ENCODE results near the gene GRHL3. TPM values are rescaled to one million over a fixed set of nuclear protein-coding genes. Genes with fewer than 3 reads are reported as not detected.

Gene GRHL3
- total RNA-seq, 1 experiment from 2014 or later = 1.1 TPM

DNA sequence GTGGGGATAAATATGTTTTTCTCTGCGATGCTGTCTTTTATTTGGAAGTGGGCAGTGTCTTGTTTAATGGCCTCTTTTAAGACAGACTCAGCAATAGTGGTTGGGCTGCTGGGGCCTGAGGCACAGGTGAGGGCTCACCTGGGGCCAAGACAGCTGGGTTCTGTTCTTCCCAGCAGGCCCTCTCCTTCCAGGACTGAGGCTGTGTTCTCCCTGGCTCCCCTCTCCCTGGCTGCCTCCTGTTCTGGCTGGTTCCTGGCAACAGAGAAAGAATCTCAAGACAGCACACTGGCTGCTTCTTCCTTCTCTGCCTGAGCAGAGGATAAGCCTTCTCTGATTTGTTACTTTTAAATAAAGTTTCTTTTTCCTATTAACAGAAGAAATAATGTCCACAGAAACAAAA is 7.4 kb upstream of the GRHL3 start:
- Histone ChIP-seq H3K36me3 (ENCODE audit: low read depth) (no peaks in the 10 kb centered on the region), H3K27ac (no peak overlapping the region), H2AFZ (no peak overlapping the region), H3K79me2 (ENCODE audit: low read depth) (no peaks in the 10 kb centered on the region), H3K9me2 (ENCODE audit: insufficient read depth) (no peaks in the 10 kb centered on the region), H3K9me3 (ENCODE audit: insufficient read depth, low read depth) (no peaks in the 10 kb centered on the region), H3K4me2 (no peak overlapping the region), H3K4me1 (replicated peaks; ENCODE audit: insufficient read depth) (peaks cover 37% of the 10 kb centered on the region), H3F3A (ENCODE audit: insufficient read depth, low read depth) (peaks cover 13% of the 10 kb centered on the region), H3K4me3 (no peak overlapping the region), H3K27me3 (ENCODE audit: insufficient read depth, low read depth) (no peaks in the 10 kb centered on the region), H4K20me1 (ENCODE audit: insufficient read depth) (no peaks in the 10 kb centered on the region)
- no peak for DNase-seq
- ChIA-PET CTCF (no interaction called here), POLR2A (ENCODE audit: unreplicated experiment) (interaction anchor here (0.5 kb wide), 1 partner anchor 106 kb away, joined by 3 read pairs; no protein-coding TSS in a partner anchor)
- no peak for TF ChIP-seq EZH2 (IDR thresholded peaks at IDR 0.05; ENCODE audit: low read depth)
- TF ChIP-seq, protein P1, sequence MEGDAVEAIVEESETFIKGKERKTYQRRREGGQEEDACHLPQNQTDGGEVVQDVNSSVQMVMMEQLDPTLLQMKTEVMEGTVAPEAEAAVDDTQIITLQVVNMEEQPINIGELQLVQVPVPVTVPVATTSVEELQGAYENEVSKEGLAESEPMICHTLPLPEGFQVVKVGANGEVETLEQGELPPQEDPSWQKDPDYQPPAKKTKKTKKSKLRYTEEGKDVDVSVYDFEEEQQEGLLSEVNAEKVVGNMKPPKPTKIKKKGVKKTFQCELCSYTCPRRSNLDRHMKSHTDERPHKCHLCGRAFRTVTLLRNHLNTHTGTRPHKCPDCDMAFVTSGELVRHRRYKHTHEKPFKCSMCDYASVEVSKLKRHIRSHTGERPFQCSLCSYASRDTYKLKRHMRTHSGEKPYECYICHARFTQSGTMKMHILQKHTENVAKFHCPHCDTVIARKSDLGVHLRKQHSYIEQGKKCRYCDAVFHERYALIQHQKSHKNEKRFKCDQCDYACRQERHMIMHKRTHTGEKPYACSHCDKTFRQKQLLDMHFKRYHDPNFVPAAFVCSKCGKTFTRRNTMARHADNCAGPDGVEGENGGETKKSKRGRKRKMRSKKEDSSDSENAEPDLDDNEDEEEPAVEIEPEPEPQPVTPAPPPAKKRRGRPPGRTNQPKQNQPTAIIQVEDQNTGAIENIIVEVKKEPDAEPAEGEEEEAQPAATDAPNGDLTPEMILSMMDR (conservative IDR thresholded peaks at IDR 0.05) = no peak
- intact Hi-C loops (cut with micrococcal nuclease; ENCODE audit: unreplicated experiment) = no loop called here
- BruUV-seq (replicated peaks) = no TSS peak

DNA sequence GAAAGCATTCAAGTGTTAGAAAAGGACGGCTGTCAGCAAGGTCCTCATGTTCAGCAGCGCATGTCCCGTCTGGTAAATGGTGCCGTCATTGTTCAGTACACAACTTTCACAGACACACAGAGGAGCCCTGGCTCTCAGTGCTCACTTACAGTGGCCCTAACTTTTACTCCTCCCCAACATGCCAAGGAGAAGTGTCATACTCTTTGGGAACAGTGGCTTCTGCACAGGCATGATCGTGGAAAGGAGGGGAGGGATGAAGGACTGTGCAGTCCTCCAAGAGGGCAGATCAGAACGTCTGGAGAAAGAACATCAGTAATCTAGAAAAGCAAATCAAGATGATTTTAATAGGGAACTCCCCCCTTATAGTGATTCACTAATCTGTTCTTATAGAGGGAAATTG is 3.8 kb upstream of the GRHL3 start:
- intact Hi-C loops (cut with micrococcal nuclease; ENCODE audit: unreplicated experiment) = loop anchor here (5.0 kb wide), 1 partner anchor 98 kb away; no protein-coding TSS in a partner anchor
- no peaks in the 10 kb centered on the region for H3K36me3 ChIP-seq (ENCODE audit: low read depth)
- TF ChIP-seq, protein P1 (conservative IDR thresholded peaks at IDR 0.05) = no peak
- no peak for TF ChIP-seq EZH2 (IDR thresholded peaks at IDR 0.05; ENCODE audit: low read depth)

DNA sequence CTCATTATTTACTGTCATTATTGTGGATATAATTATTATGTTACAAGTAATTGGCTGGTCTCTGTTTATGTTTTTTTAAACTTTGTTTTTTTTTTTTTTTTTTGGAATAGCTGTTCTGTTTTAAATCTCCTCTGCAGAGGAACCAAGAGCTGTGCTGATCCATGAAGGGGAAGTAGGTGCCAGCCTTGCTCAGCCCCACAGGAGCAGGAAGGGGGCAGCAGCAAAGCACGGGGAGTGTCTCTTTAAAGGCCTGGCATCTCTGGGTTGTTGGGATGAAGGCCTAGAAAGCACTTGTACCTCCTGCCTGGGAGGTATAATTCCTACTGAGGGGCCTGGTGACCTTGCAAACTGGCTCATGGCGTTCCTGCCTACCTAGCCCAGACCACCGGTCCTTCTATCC is 2.5 kb upstream of the GRHL3 start:
- peaks cover 19% of the 10 kb centered on the region for H3K79me2 ChIP-seq (ENCODE audit: low read depth)
- H3F3A ChIP-seq (ENCODE audit: insufficient read depth, low read depth) = peaks cover 39% of the 10 kb centered on the region
- ChIA-PET POLR2A (ENCODE audit: unreplicated experiment) (no interaction called here), CTCF (interaction anchor here (0.6 kb wide), 1 partner anchor 50 kb away, joined by 3 read pairs; no protein-coding TSS in a partner anchor)
- TF ChIP-seq, protein P1 (conservative IDR thresholded peaks at IDR 0.05) = no peak
- TF ChIP-seq EZH2 (IDR thresholded peaks at IDR 0.05; ENCODE audit: low read depth) = no peak
- H2AFZ ChIP-seq = no peak overlapping the region
- intact Hi-C loops (cut with micrococcal nuclease; ENCODE audit: unreplicated experiment) = loop anchor here (5.0 kb wide), 1 partner anchor 99 kb away; no protein-coding TSS in a partner anchor
- H3K27ac ChIP-seq = peak overlapping the region; percentile 98
- no peaks in the 10 kb centered on the region for H4K20me1 ChIP-seq (ENCODE audit: insufficient read depth)
- H3K4me1 ChIP-seq (replicated peaks; ENCODE audit: insufficient read depth) = peaks cover 47% of the 10 kb centered on the region
- no peak for DNase-seq
- H3K36me3 ChIP-seq (ENCODE audit: low read depth) = no peaks in the 10 kb centered on the region
- no peaks in the 10 kb centered on the region for H3K9me2 ChIP-seq (ENCODE audit: insufficient read depth)
- H3K9me3 ChIP-seq (ENCODE audit: insufficient read depth, low read depth) = no peaks in the 10 kb centered on the region
- H3K27me3 ChIP-seq (ENCODE audit: insufficient read depth, low read depth) = no peaks in the 10 kb centered on the region
- H3K4me2 ChIP-seq = peak overlapping the region; percentile 96
- H3K4me3 ChIP-seq = no peak overlapping the region
- no TSS peak for BruUV-seq (replicated peaks)

More for the DNA sequence above, 3.8 kb upstream of the GRHL3 start:
- POLR2A ChIA-PET (ENCODE audit: unreplicated experiment) = no interaction called here
- no TSS peak for BruUV-seq (replicated peaks)
- Histone ChIP-seq H2AFZ (no peak overlapping the region), H3K79me2 (ENCODE audit: low read depth) (peaks cover 7% of the 10 kb centered on the region), H3K4me1 (replicated peaks; ENCODE audit: insufficient read depth) (peaks cover 38% of the 10 kb centered on the region), H3K27ac (no peak overlapping the region), H3K4me2 (no peak overlapping the region), H3K9me3 (ENCODE audit: insufficient read depth, low read depth) (no peaks in the 10 kb centered on the region), H3F3A (ENCODE audit: insufficient read depth, low read depth) (peaks cover 27% of the 10 kb centered on the region), H3K4me3 (no peak overlapping the region), H3K9me2 (ENCODE audit: insufficient read depth) (no peaks in the 10 kb centered on the region), H4K20me1 (ENCODE audit: insufficient read depth) (no peaks in the 10 kb centered on the region), H3K27me3 (ENCODE audit: insufficient read depth, low read depth) (no peaks in the 10 kb centered on the region)
- CTCF ChIA-PET = no interaction called here
- no peak for DNase-seq

Measured in PC-9 (cell line).